H1 (cell line): Measurements from ENCODE around the gene RNASET2.
"Not testable (repeated sequence)": the region's sequence is repeated elsewhere in the genome, so short reads cannot be mapped to it uniquely, and the experiment has no call there.

Experiments used
- CBX8 ChIP-seq: fragments of 300-800, 300-1000 bp; sonication (generic); IDR thresholded peaks from 2 replicates; pipeline ENCODE4 v1.7.1; 2016; ENCODE audit warnings: low read depth, low read length, borderline replicate concordance
- CTCF ChIP-seq, 3 experiments: IDR thresholded peaks; 1 replicate in 2 of 3; 2 replicates in 1 of 3; pipeline versions ENCODE4 v1.5.1 to v1.6.1; 2011; ENCODE audit warnings: low read length in 3 of 3, mild to moderate bottlenecking in 3 of 3, inconsistent platforms in 2 of 3, low read depth in 1 of 3, moderate library complexity in 1 of 3; ENCODE audit not compliant: insufficient read depth in 1 of 3; ENCODE audit errors: control extremely low read depth in 1 of 3
- EGR1 ChIP-seq: IDR thresholded peaks from 2 replicates; pipeline ENCODE4 v1.6.1; 2011; ENCODE audit warnings: low read depth, low read length, borderline replicate concordance
- EP300 ChIP-seq, 2 experiments: IDR thresholded peaks; 1 replicate in 1 of 2; 2 replicates in 1 of 2; pipeline ENCODE4 v1.6.1; 2011 to 2012; ENCODE audit warnings: low read depth in 2 of 2, low read length in 2 of 2, mild to moderate bottlenecking in 2 of 2, borderline replicate concordance in 1 of 2, inconsistent platforms in 1 of 2, moderate library complexity in 1 of 2
- HDAC2 ChIP-seq, 2 experiments: fragments of 300-600 bp in 1 of 2; sonication (generic) in 1 of 2; IDR thresholded peaks; 2 replicates each; pipeline ENCODE4 v1.6.1; 2011 to 2012; ENCODE audit warnings: low read depth in 2 of 2, low read length in 2 of 2, mild to moderate bottlenecking in 2 of 2, moderate library complexity in 2 of 2, borderline replicate concordance in 1 of 2, inconsistent platforms in 1 of 2
- KDM5A ChIP-seq: fragments of 200-600 bp; IDR thresholded peaks from 2 replicates; pipeline ENCODE4 v1.7.1; 2012; ENCODE audit warnings: mild to moderate bottlenecking, low read length, inconsistent platforms, mixed read lengths
- MAX ChIP-seq: IDR thresholded peaks from 2 replicates; pipeline ENCODE4 v1.6.1; 2012; ENCODE audit warnings: inconsistent platforms
- POLR2AphosphoS5 ChIP-seq: IDR thresholded peaks from 2 replicates; pipeline ENCODE4 v1.6.1; 2011; ENCODE audit warnings: low read depth, low read length
- RAD21 ChIP-seq, 2 experiments: IDR thresholded peaks in 1 of 2; conservative IDR thresholded peaks in 1 of 2; 2 replicates each; pipeline ENCODE4 v1.6.1; 2011; ENCODE audit warnings: low read depth in 2 of 2, low read length in 2 of 2, improper control_type of control experiment in 1 of 2, inconsistent platforms in 1 of 2, mild to moderate bottlenecking in 1 of 2, moderate library complexity in 1 of 2
- RNF2 ChIP-seq: fragments of 200-900, 300-1000 bp; sonication (generic); IDR thresholded peaks from 2 replicates; pipeline ENCODE4 v1.7.1; 2016; ENCODE audit warnings: borderline replicate concordance, low read depth, mild to moderate bottlenecking, antibody characterized with exemption, low read length; ENCODE audit not compliant: poor library complexity, severe bottlenecking; ENCODE audit errors: missing control alignments
- RXRA ChIP-seq: IDR thresholded peaks from 2 replicates; pipeline ENCODE4 v1.6.1; 2011; ENCODE audit warnings: low read depth, mild to moderate bottlenecking, low read length, moderate library complexity; ENCODE audit not compliant: insufficient read depth
- SUZ12 ChIP-seq: fragments of 200-600 bp; sonication (generic); IDR thresholded peaks from 2 replicates; pipeline ENCODE4 v1.6.1; 2012; ENCODE audit warnings: mild to moderate bottlenecking, inconsistent platforms, low read length, moderate library complexity, mixed read lengths
- YY1 ChIP-seq: IDR thresholded peaks from 2 replicates; pipeline ENCODE4 v1.6.1; 2011; ENCODE audit warnings: low read depth, mild to moderate bottlenecking, low read length

- TF ChIP-seq YY1; CTCF (IDR thresholded peaks at IDR 0.05; ENCODE audit: control extremely low read depth in 1 of 3, insufficient read depth in 1 of 3, low read depth in 1 of 3, low read length in 3 of 3); RAD21 (IDR thresholded peaks at IDR 0.05 in 1 of 2, conservative IDR thresholded peaks at IDR 0.05 in 1 of 2; ENCODE audit: low read depth in 2 of 2, low read length in 2 of 2); RXRA; RNF2; HDAC2 (IDR thresholded peaks at IDR 0.05; ENCODE audit: borderline replicate concordance in 1 of 2, low read depth in 2 of 2, low read length in 2 of 2); CBX8; KDM5A; SUZ12; EP300 (IDR thresholded peaks at IDR 0.05; ENCODE audit: borderline replicate concordance in 1 of 2, low read depth in 2 of 2, low read length in 2 of 2); EGR1; POLR2AphosphoS5; MAX: not testable (repeated sequence)
Measured at GRCh38 chr6:166948724-166949123, 7.6 kb downstream of the RNASET2 start.
